ENCODE measurements around the gene DNAJC21. TPM values are rescaled to one million over a fixed set of nuclear protein-coding genes. Genes with fewer than 3 reads are reported as not detected.

The DNAJC21 gene
- total and polyA plus RNA-seq, 2 experiments from 2014 or later = 35.7 to 37.4 TPM

DNA sequence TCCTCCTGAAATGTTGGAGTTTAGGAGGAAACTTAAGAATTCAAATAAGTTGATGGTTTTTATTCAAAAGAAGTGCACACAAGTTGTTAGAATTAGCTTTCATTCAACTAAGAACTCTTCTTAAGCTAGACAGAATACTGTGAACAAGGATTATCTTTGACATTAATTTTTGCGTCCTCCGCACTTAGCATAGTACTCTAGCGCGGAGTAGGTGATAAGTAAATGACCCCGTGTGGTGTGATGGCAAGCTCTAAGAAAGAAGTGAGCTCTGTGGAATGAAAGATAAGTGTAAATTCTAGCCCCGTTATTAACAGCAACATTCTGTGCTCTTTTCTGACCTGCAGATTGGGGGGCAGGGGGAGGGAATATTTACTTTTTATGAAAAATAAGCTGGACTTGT lies 12.8 kb upstream of the DNAJC21 start:
- H3K4me3 Mint-ChIP-seq = no peak overlapping the region
- DNase-seq (ENCODE audit: low spot score) (no peak), ATAC-seq (no peak)
- peaks cover 48% of the 10 kb centered on the region for H3K36me3 ChIP-seq (ENCODE audit: insufficient read depth)
- TF ChIP-seq ZNF462 (CRISPR knock-in tag; IDR thresholded peaks at IDR 0.05) (no peak), STAT1 (IDR thresholded peaks at IDR 0.05; ENCODE audit: unreplicated experiment) (no peak), CREB1 (CRISPR knock-in tag; IDR thresholded peaks at IDR 0.05; ENCODE audit: low read depth) (no peak), ETS1 (IDR thresholded peaks at IDR 0.05) (no peak), ZNF114 (CRISPR knock-in tag; IDR thresholded peaks at IDR 0.05) (no peak), EZH2phosphoT487 (IDR thresholded peaks at IDR 0.05; ENCODE audit: unreplicated experiment) (no peak), POLR2AphosphoS5 (IDR thresholded peaks at IDR 0.05; ENCODE audit: low read depth) (no peak)
- TF ChIP-seq, protein P1, sequence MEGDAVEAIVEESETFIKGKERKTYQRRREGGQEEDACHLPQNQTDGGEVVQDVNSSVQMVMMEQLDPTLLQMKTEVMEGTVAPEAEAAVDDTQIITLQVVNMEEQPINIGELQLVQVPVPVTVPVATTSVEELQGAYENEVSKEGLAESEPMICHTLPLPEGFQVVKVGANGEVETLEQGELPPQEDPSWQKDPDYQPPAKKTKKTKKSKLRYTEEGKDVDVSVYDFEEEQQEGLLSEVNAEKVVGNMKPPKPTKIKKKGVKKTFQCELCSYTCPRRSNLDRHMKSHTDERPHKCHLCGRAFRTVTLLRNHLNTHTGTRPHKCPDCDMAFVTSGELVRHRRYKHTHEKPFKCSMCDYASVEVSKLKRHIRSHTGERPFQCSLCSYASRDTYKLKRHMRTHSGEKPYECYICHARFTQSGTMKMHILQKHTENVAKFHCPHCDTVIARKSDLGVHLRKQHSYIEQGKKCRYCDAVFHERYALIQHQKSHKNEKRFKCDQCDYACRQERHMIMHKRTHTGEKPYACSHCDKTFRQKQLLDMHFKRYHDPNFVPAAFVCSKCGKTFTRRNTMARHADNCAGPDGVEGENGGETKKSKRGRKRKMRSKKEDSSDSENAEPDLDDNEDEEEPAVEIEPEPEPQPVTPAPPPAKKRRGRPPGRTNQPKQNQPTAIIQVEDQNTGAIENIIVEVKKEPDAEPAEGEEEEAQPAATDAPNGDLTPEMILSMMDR (conservative IDR thresholded peaks at IDR 0.05; ENCODE audit: low read depth in 2 of 2) = no peak
- 0 out of 2 replicates have a peak overlapping the region, but pooled peaks have one; percentile 90 for H3K27ac ChIP-seq (ENCODE audit: low read depth)
- peaks cover 21% of the 10 kb centered on the region for H3K4me1 ChIP-seq (ENCODE audit: insufficient read depth)
- H3K36me3 Mint-ChIP-seq (ENCODE audit: low read depth) = peaks cover 57% of the 10 kb centered on the region
- H3K27me3 ChIP-seq (ENCODE audit: insufficient read depth) = no peaks in the 10 kb centered on the region
- peaks cover 22% of the 10 kb centered on the region for H3K4me1 Mint-ChIP-seq
- H4K20me1 ChIP-seq (replicated peaks; ENCODE audit: insufficient read depth) = peaks cover 26% of the 10 kb centered on the region
- H3F3A ChIP-seq (replicated peaks; ENCODE audit: low read depth) = peaks cover 7% of the 10 kb centered on the region; the same call in 1 of the 2 replicates
- no peaks in the 10 kb centered on the region for H3K9me3 Mint-ChIP-seq
- peak overlapping the region; percentile 93 for H3K4me3 ChIP-seq
- H3K9me2 ChIP-seq (ENCODE audit: insufficient read depth) = no peaks in the 10 kb centered on the region
- peaks cover 91% of the 10 kb centered on the region for H3K79me2 ChIP-seq (replicated peaks; ENCODE audit: insufficient read depth)
- peak overlapping the region; percentile 94 for H3K4me2 ChIP-seq
- peaks cover 2% of the 10 kb centered on the region for H3K27me3 Mint-ChIP-seq (ENCODE audit: insufficient read depth, low read depth, poor library complexity)
- no peak overlapping the region for H3K27ac Mint-ChIP-seq
- no peak overlapping the region for H2AFZ ChIP-seq

Data from GM23338 (cell line).